Activated gamma-delta T cell (primary cell): ENCODE measurements around the gene LRIG2.
"Not testable (repeated sequence)": the region's sequence is repeated elsewhere in the genome, so short reads cannot be mapped to it uniquely, and the experiment has no call there.

Experiments used
- DNase-seq: peaks from one replicate; lab custom pipeline; 2025; lab: John Stamatoyannopoulos, UW
- total RNA-seq, 2 donors: gene quantifications; one replicate each; lab custom pipeline; 2026; lab: John Stamatoyannopoulos, UW

The LRIG2 gene, protein sequence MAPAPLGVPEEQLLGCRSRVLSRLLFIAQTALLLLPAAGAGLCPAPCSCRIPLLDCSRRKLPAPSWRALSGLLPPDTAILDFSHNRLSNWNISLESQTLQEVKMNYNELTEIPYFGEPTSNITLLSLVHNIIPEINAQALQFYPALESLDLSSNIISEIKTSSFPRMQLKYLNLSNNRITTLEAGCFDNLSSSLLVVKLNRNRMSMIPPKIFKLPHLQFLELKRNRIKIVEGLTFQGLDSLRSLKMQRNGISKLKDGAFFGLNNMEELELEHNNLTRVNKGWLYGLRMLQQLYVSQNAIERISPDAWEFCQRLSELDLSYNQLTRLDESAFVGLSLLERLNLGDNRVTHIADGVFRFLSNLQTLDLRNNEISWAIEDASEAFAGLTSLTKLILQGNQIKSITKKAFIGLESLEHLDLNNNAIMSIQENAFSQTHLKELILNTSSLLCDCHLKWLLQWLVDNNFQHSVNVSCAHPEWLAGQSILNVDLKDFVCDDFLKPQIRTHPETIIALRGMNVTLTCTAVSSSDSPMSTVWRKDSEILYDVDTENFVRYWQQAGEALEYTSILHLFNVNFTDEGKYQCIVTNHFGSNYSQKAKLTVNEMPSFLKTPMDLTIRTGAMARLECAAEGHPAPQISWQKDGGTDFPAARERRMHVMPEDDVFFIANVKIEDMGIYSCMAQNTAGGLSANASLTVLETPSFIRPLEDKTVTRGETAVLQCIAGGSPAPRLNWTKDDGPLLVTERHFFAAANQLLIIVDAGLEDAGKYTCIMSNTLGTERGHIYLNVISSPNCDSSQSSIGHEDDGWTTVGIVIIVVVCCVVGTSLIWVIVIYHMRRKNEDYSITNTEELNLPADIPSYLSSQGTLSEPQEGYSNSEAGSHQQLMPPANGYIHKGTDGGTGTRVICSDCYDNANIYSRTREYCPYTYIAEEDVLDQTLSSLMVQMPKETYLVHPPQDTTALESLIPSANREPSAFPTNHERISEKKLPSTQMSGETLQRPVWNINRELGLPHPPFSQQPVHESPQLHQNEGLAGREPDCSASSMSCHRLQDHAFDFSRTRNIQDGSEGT
- 66.9 to 84.3 reads per million in 2 donors for total RNA-seq

DNA sequence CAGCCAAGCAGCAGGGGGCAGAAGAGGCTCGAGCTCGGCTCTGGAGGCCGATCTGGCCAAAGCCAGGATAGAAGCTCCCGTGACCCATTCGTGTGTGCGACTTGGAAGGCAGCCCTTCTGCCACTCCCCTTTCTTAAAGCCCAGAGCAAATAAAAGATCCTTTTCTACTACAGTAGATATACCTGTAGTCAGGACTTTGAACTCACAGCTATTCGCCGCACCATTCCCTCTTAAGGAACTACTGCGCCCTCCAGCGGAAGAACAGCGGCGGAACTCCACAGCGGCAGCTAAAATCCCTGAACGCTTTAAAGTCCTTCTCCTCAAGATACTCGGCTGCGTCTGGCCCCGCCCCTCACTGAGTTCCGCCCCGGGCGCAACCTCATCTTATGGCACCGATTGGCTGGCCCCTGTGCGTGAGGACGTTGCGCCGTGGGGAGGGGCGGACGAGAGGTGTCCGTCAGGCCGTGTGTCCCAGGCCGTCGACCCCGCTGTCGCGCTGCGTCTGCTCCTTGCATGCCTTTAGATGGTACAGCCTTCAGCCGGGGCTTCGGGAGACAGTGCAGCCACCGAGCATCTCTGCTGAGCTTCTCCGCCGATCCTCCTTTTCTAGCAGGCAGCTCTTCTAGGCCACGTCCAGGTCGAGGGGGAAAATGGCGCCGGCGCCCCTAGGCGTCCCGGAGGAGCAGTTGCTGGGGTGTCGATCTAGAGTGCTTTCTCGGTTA, at the start of gene LRIG2:
Gene LRIG2 (plus strand): TSS at position 442 of the 722 bp plus-strand sequence. CDS start 209 bp downstream, at position 651.
- DNase-seq: peak; percentile 91

DNA sequence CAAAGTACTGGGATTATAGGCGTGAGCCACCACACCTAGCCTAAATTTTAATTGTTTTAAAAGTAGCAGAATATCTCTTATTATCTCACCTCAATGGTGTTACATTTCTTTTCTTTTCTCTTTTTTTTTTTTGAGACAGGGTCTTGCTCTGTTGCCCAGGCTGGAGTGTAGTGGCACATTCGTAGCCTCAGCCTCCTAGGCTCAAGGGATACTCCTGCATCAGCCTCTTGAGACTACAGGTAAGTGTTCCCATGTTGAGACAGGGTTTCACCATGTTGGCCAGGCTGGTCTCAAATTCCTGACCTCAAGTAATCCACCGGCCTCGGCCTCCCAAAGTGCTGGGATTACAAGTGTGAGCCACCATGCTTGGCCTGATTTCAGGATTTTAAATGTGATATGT, 49.7 kb upstream of the LRIG2 start:
- not testable (repeated sequence) for DNase-seq

DNA sequence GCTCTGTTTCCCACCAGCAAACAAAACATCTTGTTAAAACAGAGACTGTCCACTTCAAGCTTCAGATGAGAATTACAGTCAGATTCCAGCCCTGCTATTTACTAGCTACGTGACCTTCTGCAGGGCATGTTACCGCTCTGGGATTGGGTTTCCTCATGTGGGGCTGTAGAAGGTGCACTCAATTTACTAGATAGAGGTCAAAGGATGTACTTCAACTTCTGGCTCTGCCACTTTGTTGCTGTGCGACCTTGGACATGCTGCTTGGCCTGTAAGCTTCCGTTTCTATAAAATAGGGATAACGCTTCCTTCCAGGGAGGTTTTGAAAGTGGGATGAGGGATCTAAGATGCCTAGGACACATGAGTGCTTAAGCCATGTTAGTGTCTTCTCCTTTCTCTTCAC, 46.0 kb upstream of the LRIG2 start:
- DNase-seq: no peak

DNA sequence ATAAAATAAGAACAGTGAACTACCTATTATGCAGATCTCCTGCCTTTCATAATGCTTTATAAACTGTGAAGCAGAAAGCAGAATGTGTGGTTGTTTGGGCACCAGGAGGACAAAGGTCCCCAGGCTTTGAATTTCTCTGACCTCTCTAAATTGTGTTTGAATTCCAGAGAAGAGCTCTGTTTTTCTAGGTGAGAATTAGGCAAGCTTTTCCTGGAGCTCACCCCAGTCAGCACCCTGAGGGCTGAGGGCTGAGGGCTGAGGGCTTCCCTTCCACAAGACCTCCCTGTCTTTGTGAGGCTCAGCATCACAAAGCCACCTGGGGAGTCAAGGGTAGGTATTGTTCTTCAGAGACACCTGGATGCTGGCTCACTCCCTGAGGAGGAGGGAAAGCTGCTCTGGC, 45.5 kb upstream of the LRIG2 start:
- DNase-seq: no peak

DNA sequence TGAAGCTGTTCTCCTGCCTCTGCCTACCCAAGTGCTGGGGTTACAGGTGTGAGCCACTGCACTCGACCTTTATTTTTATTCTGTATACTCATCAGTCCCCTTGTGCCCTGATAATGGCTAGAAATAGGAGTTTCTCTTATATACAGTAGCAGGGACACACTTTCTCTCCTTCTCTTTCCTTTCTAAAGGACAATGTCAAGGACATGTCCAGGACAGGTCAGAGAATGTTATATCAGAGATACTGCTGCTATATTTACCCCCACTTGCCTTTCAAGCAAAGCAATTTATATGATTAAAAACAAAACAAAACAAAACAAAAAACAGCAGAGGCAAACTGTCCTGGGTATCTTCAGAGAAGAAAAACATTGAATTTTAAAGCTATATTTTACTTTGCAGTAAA, 43.2 kb upstream of the LRIG2 start:
- DNase-seq: no peak

DNA sequence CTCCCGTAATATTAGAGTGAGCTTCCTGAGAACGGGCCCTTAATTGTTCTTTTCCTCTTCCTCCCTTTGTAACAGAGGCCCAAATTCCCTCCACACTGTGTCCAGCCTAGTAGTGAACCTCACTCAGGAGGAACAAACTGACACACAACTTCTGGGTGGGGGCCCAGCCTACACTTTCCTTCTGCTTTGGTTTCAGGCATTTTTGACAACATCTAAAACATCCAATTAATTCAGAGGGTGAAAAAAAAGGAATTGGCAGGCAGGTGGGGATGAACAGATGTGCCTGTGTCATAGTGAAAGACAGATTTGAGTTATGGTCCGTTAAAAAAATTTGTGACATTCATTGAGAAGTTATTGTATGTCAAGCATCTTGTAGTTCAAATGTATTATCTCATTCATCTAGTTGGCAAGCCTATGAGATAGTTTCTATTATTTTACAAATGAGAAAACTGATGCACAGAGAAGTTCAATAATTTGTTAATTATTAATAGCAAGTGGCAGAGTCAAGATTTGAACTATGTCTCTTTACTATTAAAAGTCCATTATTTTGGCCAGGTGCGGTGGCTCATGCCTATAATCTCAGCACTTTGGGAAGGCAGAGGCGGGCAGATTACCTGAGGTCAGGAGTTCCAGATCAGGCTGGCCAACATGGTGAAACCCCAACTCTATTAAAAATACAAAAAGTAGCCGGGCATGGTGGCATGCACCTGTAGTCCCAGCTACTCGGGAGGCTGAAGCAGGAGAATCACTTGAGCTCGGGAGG, 41.6 kb upstream of the LRIG2 start:
- no peak for DNase-seq

DNA sequence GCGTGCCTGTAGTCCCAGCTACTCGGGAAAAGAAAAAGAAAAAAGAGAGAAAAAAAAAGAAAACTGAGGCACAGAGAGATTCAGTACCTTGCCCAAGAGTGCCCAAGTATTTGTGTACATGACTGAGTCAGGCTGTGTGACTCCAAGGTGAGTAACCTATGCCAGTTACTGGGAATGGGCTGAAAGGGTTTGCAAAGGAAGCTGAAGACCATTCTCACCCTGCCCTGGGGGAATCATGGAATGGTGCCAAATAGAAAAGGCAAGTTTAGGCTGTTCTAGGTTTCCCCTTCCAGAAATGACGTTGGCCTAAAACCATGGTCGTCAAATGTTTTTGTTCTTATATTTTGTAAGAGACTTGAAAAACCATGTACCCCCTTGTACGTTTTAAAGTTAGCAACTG, 37.9 kb upstream of the LRIG2 start:
- no peak for DNase-seq

DNA sequence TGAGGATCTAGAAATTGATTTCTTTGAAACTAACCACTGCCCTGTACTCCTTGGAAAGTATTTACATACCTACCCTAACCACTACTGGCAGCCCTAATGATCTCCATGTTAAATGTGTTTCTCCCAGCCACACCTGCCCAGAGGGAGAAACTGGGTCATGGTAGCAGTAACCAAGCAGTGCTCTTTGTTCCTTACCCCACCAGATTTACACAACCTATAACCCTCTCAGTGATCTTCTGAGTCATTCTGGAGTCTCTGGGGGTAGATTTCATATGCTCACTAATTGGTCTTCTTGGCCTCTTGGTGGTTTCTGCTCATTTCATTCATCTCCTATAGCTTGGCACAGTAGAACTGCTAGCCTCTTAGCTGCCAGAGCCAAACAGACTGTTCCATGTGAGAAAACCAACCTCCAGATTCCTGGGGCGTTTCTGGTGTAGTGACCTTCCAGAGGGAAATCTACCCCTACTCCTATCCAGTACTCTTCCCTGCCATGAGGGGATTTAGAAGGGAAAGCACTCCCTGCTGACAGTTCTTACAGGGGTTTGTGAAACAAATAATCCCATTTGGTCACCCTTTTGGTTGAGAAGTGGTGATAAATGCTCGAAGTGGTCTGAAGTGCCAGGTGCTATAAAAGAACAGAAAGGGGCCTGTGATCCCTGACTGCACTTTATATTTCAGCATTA, 36.2 kb upstream of the LRIG2 start:
- no peak for DNase-seq

DNA sequence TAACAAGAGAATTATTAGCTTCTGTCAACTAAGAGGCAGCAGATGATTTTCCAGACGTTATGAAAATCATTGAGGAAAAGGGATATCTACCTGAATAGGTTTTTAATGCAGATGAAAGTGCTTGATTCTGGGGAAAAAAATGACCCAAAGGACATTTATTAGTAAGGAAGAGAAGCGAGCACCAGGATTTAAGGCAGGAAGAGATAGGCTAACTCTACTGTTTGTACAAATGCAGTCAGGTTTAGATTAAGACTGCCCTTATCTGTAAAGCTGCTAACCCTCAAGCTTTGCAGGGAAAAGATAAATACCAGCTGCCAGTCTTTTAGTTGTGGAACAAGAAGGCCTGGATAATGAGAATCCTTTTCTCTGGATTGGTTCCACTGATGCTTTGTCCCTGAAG, 33.0 kb upstream of the LRIG2 start:
- DNase-seq: no peak

DNA sequence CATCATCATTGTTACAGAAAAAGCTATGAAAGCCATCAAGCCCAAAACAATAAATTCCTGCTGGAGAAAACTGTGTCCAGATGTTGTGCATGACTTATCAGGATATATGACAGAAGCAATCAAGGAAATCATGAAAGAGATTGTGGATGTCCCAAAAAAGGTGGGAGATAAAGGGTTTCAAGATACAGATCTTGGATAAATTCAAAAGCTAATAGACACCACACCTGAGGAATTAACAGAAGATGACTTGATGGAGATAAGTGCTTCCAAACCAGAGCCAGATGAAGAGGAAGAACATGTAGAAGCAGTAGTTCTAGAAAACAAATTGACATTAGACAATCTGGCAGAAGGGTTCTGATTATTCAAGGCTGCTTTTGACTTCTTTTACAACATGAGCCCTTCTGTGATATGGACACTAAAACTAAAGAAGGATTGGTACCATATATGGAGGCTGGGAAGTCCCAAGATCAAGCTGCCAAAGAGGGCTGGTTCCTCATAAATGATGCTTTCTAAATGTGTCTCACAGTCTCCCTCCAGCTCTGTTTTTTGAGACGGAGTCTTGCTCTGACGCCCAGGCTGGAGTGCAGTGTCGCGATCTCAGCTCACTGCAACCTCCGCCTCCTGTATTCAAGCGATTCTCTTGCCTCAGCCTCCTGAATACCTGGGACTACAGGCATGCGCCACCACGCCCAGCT, 32.1 kb upstream of the LRIG2 start:
- DNase-seq: no peak

DNA sequence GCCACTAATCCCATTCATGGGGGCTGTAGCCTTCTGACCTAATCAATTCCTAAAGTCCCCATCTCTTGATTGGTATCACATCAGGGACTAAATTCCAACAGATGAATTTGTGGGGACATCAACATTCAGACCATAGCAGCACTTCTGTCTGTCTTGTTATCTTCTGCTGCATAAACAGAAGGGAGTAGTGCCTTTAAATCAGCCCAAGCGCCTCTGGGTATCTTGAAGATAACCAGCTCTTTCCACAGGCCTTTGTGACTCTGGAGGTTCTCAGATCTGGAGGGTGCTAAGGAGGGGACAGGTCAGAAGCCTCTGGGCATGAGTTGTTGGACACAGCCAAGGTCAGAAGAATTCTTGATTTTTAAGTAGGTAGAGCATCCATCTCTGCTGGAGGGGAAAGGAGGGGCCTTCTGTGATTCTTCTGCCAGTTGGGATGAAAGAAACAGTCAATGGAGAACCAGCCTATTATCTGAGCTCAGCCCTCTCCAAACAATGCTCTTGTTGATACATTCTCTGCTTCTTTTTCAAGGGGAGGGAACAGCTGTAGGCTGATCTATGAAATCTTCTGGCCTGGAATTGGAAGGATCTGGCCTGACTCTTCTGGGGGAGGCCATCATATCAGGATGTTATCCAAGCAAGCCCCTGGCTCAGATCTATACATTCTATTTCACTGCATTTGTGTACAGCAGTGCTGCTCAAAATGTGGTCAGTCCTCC, 31.3 kb upstream of the LRIG2 start:
- DNase-seq: no peak

DNA sequence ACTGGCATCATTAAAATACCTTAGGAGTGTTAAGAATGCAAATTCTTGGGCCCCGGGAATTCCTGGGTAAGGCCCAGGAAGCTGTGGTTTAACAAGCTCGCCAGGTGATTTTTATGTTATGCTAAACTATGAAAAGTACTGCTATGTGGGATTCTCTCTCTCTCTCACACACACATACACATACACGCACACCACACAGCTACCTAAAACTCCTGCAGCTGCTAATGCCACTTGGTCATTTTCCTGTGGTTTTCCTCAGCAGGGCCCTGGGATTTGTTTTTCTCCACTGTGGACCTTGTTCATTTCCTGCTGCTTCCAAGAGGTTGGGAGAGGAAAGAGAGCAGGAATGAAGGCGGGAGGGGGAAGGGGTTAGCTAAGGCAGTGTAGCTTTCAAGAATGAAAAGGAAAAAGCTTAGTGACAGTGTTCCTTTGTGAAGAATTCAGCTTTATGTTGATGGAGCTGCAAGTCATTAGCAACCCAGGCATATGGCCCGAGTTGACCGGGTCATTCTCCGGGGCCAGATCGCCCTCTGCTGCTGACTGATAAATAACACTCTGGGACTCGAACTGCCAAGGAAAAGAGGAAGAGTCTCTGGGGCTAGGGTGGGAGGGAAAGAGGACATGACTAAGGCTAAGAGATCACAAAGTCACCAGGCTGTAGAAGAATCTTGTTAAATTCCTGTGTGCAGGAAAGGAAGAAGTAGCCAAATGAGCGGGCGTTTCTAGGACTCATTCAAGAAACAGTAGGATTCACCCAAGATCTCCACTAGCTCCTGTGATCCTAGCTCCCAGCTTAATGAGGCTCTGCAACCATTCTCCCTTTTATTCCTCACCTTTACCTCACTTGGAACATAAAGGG, 30.5 kb upstream of the LRIG2 start:
- no peak for DNase-seq

DNA sequence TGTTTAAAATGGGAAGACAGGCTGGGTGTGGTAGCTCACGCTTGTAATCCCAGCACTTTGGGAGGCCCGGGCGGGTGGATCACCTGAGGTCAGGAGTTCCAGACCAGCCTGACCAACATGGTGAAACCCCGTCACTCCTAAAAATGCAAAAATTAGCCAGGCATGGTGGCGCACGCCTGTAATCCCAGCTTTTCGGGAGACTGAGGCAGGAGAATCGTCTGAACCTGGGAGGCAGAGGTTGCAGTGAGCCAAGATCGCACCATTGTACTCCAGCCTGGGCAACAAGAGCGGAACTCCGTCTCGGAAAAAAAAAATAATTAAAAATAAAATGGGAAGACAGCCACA, 29.9 kb upstream of the LRIG2 start:
- not testable (repeated sequence) for DNase-seq

DNA sequence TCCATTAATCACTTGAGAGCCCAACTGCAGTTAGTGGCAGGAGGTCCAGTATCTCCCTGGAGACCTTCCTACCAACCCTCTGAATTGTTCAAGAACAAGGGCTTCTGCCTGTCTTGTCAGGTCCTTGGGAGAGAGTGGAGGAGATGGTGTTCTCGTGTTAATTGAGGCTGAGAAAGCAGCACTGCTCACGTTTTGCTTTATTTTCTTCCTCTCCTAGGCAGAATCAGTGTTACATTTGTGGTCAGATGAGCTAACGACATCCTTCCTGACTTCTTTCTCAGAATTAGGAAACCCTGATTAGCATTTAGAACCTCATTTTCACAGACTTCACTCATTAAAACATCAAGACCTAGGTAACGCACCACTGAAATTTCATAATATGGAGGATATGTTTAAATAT, 26.4 kb upstream of the LRIG2 start:
- no peak for DNase-seq

DNA sequence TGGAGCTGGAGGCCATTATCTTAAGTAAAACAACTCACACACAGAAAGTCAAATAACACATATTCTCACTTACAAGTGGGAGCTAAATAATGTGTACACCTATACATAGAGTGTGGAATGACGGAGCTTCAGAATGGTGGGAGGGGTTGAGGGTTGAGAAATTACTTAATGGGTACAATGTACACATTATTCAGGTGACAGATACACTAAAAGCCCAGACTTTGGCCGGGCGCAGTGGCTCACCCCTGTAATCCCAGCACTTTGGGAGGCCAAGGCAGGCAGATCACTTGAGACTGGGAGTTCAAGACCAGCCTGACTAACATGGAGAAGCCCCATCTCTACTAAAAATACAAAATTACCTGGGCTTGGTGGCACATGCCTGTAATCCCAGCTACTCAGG, 24.9 kb upstream of the LRIG2 start:
- DNase-seq: no peak

DNA sequence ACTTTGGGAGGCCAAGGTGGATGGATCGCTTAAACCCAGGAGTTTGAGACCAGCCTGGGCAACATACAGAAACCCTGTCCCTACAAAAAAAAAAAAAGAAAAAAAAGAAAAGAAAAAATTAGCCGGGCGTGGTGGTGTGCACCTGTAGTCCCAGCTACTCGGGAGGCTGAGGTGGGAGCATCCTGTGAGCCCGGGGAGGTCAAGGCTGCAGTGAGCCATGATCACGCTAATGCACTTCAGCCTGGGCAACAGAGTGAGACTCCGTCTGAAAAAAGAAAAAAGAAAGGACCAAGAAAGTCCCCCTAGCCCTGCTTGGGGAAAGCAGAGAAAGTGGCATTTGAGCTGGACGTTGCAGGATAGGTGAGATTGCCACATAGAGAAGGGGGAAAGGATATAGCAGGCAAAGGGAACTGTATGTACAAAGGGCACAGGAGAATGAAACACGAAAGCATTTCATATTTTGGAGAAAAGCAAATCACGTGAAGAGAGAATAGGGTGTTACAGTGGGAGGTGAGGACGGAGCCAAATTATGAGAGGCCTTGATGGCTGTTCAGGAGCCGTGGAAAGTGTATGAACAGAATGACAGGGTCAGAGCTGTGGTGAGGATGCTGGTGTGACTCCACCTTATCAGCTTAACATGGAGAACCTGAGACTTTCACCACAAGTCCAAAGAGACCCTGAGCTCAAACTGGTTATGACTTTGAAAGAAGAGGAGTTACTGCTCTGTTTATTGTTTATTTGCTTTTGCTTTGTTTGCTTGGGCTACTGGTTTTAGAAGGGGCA, 19.5 kb upstream of the LRIG2 start:
- no peak for DNase-seq

DNA sequence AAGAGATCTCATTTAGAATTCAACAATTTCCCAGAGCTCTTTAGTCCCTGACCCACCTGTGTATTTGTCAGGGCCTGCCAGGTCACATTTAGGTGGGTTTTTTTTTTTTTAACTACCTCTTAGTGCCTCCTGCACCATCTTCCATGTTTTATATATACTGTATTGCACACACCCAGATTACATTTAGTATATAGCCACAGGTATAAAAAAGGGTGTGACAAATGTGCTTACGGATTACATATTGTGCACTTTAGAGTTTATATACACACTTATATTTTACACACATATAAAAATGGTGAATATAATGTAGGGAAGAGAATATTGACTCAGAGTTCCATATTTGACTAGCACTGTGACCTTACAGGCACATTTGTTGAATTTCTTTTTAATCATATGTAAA, 17.4 kb upstream of the LRIG2 start:
- DNase-seq: no peak

DNA sequence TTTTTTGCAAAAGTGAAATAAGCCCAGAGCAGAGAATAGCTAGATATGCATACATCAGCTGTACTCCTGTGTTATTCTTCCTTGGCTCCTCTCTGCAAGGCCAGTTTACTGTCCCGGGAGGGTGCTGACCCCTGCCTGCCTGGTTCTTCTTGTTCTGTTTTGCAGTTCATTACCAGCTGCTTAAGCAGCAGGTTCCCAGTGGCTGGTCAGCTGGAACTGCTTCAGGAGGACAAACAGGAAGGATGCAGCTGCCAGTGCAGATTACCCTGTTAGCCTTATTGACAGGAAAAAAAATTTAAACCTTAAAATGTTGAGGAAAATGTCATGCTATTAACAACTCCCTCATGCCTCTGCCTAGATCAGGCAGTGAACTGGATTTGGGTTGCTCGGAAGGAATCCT, 16.0 kb upstream of the LRIG2 start:
- DNase-seq: no peak
